ENCODE results near the gene ZNF273. TPM values are rescaled to one million over a fixed set of nuclear protein-coding genes. Genes with fewer than 3 reads are reported as not detected.

Gene ZNF273
- 2.0 and 4.4 TPM in 2 replicates for total RNA-seq

GRCh38 chr7:64902806-64903721, at the start of gene ZNF273:
TSS of gene ZNF273 (plus strand) at chr7:64903273. CDS start at chr7:64903318, 45 bp downstream.

Other genes with a start within 250 kb of the ZNF273 start
- gene ZNF107, start 237.1 kb upstream of the ZNF273 start, total RNA-seq = 3.7 and 4.3 TPM in 2 replicates
- 3.7 and 5.7 TPM in 2 replicates for gene ZNF138, start 108.8 kb upstream of the ZNF273 start, total RNA-seq
- gene ZNF117, start 87.8 kb downstream of the ZNF273 start, total RNA-seq = 1.8 and 3.0 TPM in 2 replicates
- gene ERV3-1, start 103.4 kb downstream of the ZNF273 start, total RNA-seq = 7.4 and 10.4 TPM in 2 replicates